Uterus (tissue), 2 donors: Measurements from ENCODE around the gene MPG.

Experiments
- POLR2A ChIP-seq, 2 donors: fragments of 450-650 bp; IDR thresholded peaks; one replicate each; pipeline ENCODE4 v1.6.1; 2016; ENCODE audit warnings: antibody characterized with exemption in 2 of 2, mild to moderate bottlenecking in 1 of 2, moderate library complexity in 1 of 2
- TF ChIP-seq, protein P1 (sequence below), 4 experiments: fragments of 200-600 bp in 2 of 4; fragments of 450-650 bp in 2 of 4; sonication (generic) in 2 of 4; IDR thresholded peaks; one replicate each; pipeline ENCODE4 v1.5.1; 2016 to 2019; ENCODE audit warnings: antibody characterized with exemption in 4 of 4, mild to moderate bottlenecking in 2 of 4, moderate library complexity in 1 of 4

DNA sequence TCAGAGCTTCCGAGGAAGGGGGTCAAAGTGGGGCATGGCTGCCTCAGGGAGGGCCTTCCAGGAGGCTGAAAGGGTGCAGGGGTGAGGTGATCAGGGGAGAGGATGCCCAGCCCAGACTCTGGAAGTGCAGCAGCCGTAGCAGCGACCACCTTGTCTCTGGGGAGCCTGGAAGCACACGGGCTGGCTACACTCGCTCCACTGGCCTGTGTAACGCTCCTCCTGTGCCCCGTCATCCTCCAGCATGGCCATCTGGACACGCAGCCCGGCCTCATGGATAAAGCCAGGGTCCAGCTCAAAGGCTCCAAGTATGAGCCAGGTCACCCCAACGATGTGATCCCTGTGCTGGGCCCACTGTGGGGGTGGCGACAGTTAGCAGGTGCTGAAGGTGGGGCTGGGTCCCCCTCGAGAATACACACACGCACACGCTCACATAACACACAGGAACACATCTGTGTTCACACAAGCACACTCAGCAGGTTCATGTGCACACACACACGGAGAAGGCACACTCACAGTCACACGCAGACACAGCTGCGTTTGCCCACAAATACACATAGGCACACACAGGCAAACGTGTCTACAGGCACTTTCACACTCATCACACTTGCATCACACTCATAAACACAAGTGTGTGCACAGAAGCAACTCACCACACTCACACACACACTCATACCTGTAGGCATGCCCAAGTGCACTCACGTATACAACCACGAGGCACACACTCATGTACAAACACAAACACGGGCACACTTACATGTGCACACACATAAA is 44.0 kb upstream of the MPG start:
- TF ChIP-seq, protein P1, sequence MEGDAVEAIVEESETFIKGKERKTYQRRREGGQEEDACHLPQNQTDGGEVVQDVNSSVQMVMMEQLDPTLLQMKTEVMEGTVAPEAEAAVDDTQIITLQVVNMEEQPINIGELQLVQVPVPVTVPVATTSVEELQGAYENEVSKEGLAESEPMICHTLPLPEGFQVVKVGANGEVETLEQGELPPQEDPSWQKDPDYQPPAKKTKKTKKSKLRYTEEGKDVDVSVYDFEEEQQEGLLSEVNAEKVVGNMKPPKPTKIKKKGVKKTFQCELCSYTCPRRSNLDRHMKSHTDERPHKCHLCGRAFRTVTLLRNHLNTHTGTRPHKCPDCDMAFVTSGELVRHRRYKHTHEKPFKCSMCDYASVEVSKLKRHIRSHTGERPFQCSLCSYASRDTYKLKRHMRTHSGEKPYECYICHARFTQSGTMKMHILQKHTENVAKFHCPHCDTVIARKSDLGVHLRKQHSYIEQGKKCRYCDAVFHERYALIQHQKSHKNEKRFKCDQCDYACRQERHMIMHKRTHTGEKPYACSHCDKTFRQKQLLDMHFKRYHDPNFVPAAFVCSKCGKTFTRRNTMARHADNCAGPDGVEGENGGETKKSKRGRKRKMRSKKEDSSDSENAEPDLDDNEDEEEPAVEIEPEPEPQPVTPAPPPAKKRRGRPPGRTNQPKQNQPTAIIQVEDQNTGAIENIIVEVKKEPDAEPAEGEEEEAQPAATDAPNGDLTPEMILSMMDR (IDR thresholded peaks at IDR 0.05) = no peak
- TF ChIP-seq POLR2A (IDR thresholded peaks at IDR 0.05) = no peak
